Measurements from ENCODE around the gene DYNLRB1. TPM values are rescaled to one million over a fixed set of nuclear protein-coding genes. Genes with fewer than 3 reads are reported as not detected.

The DYNLRB1 gene
- total and polyA plus RNA-seq, 9 of the 15 experiments (the other 6 are each of a cell fraction or from before 2014, with no cell fraction given), result 48.7 to 358 (median 121) TPM

DNA sequence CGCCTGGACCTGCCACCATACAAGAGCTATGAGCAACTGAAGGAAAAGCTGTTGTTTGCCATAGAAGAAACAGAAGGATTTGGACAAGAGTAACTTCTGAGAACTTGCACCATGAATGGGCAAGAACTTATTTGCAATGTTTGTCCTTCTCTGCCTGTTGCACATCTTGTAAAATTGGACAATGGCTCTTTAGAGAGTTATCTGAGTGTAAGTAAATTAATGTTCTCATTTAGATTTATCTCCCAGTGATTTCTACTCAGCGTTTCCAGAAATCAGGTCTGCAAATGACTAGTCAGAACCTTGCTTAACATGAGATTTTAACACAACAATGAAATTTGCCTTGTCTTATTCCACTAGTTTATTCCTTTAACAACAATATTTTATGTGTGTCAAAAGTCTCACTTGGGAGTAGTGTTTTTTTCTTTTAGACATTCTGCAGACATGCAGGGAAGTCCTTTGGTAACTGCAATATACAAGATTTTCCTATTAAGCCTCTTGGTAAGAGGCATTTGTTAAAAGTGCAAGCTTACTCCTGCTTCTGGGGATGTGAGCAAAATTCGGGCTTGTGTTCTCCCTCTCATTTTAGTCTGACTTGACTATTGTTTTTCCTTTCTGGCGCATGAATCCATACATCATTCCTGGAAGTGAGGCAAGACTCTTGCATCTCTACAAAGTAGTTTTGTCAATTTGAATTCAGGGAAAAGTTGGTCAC lies 8.4 kb upstream of the DYNLRB1 start:
- ChIA-PET CTCF (ENCODE audit: low intra/inter-chr PET ratio) (interaction anchor here (0.7 kb wide), 1 partner anchor 10 kb away, joined by 4 read pairs; no protein-coding TSS in a partner anchor), POLR2A (no interaction called here)
- Histone ChIP-seq H3K27ac (ENCODE audit: extremely low read depth, low read depth, low read length) (no peak overlapping the region), H3K4me2 (ENCODE audit: insufficient read depth, low read length) (no peak overlapping the region), H3K79me2 (ENCODE audit: control insufficient read depth, insufficient read depth, low read length) (no peaks in the 10 kb centered on the region), H3K9me1 (ENCODE audit: control insufficient read depth, insufficient read depth, low read length) (no peaks in the 10 kb centered on the region), H4K20me1 (replicated peaks; ENCODE audit: control insufficient read depth, insufficient read depth, low read length) (no peaks in the 10 kb centered on the region), H3K36me3 (ENCODE audit: control insufficient read depth, insufficient read depth, low read length) (peaks cover 68% of the 10 kb centered on the region), H3K9me3 (replicated peaks; ENCODE audit: control insufficient read depth, insufficient read depth, low read depth, low read length) (no peaks in the 10 kb centered on the region), H3K4me3 (no peak overlapping the region), H2AFZ (ENCODE audit: low read depth, low read length) (no peak overlapping the region), H3K4me1 (replicated peaks in 1 of 2; ENCODE audit: control insufficient read depth in 2 of 2, insufficient read depth in 2 of 2, low read length in 2 of 2) (peaks cover 0 to 3% of the 10 kb centered on the region in 2 experiments; a peak in 1 of 5 replicates), H3K9ac (ENCODE audit: insufficient read depth in 1 of 2, low read depth in 2 of 2, low read length in 2 of 2) (no peak overlapping the region), H3K27me3 (ENCODE audit: control insufficient read depth in 2 of 2, insufficient read depth in 2 of 2, low read length in 2 of 2) (no peaks in the 10 kb centered on the region)
- intact Hi-C loops (cut with micrococcal nuclease) (no loop called here), in situ Hi-C loops (cut with MboI) (no loop called here)
- DNase-seq (ENCODE audit: extremely low read depth in 1 of 4, low spot score in 3 of 4) (no peak), FAIRE-seq (no peak), ATAC-seq (no peak)
- BruUV-seq (replicated peaks), result no TSS peak
- 78% methylated on average over 4 of the region's 4 CpGs for WGBS (ENCODE audit: insufficient coverage, low coverage, missing lambda C conversion rate)
- TF ChIP-seq, protein P1, sequence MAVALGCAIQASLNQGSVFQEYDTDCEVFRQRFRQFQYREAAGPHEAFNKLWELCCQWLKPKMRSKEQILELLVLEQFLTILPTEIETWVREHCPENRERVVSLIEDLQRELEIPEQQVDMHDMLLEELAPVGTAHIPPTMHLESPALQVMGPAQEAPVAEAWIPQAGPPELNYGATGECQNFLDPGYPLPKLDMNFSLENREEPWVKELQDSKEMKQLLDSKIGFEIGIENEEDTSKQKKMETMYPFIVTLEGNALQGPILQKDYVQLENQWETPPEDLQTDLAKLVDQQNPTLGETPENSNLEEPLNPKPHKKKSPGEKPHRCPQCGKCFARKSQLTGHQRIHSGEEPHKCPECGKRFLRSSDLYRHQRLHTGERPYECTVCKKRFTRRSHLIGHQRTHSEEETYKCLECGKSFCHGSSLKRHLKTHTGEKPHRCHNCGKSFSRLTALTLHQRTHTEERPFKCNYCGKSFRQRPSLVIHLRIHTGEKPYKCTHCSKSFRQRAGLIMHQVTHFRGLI (CRISPR knock-in tag; IDR thresholded peaks at IDR 0.05), result no peak
- TF ChIP-seq ASH1L (IDR thresholded peaks at IDR 0.05; ENCODE audit: borderline replicate concordance, low read depth, partially characterized antibody) (no peak), IRF2 (CRISPR knock-in tag; IDR thresholded peaks at IDR 0.05) (no peak), ZNF77 (CRISPR knock-in tag; IDR thresholded peaks at IDR 0.05) (no peak), ZNF408 (CRISPR knock-in tag; IDR thresholded peaks at IDR 0.05; ENCODE audit: low read depth) (no peak), TARDBP (IDR thresholded peaks at IDR 0.05) (no peak), HMG20B (CRISPR knock-in tag; IDR thresholded peaks at IDR 0.05) (no peak), ZNF212 (CRISPR knock-in tag; IDR thresholded peaks at IDR 0.05) (no peak), YY1 (IDR thresholded peaks at IDR 0.05; ENCODE audit: borderline replicate concordance in 1 of 3, control insufficient read depth in 1 of 3, extremely low read depth in 1 of 3, insufficient read depth in 3 of 3, insufficient read length in 1 of 3, insufficient replicate concordance in 2 of 3, low read depth in 1 of 3, low read length in 2 of 3) (no peak), TCF3 (CRISPR knock-in tag; IDR thresholded peaks at IDR 0.05) (no peak), HNRNPUL1 (IDR thresholded peaks at IDR 0.05; ENCODE audit: low read length) (no peak), ZNF324 (CRISPR knock-in tag; IDR thresholded peaks at IDR 0.05) (no peak), POLR3A (IDR thresholded peaks at IDR 0.05; ENCODE audit: borderline replicate concordance, extremely low read depth, insufficient read depth, insufficient read length) (no peak), FUS (optimal IDR thresholded peaks at IDR 0.05; ENCODE audit: low read depth, low read length) (no peak), ZBTB7A (IDR thresholded peaks at IDR 0.05; ENCODE audit: borderline replicate concordance, control insufficient read depth, low read depth, low read length) (no peak), KDM1A (IDR thresholded peaks at IDR 0.05) (no peak)
- TF ChIP-seq, protein P2, sequence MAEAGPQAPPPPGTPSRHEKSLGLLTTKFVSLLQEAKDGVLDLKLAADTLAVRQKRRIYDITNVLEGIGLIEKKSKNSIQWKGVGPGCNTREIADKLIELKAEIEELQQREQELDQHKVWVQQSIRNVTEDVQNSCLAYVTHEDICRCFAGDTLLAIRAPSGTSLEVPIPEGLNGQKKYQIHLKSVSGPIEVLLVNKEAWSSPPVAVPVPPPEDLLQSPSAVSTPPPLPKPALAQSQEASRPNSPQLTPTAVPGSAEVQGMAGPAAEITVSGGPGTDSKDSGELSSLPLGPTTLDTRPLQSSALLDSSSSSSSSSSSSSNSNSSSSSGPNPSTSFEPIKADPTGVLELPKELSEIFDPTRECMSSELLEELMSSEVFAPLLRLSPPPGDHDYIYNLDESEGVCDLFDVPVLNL (CRISPR knock-in tag; IDR thresholded peaks at IDR 0.05; ENCODE audit: low read depth), result no peak
- TF ChIP-seq, protein P3, sequence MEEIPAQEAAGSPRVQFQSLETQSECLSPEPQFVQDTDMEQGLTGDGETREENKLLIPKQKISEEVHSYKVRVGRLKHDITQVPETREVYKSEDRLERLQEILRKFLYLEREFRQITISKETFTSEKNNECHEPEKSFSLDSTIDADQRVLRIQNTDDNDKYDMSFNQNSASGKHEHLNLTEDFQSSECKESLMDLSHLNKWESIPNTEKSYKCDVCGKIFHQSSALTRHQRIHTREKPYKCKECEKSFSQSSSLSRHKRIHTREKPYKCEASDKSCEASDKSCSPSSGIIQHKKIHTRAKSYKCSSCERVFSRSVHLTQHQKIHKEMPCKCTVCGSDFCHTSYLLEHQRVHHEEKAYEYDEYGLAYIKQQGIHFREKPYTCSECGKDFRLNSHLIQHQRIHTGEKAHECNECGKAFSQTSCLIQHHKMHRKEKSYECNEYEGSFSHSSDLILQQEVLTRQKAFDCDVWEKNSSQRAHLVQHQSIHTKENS (CRISPR knock-in tag; IDR thresholded peaks at IDR 0.05), result no peak

All from K562 (cell line).